ENCODE data around the gene BRICD5.

Gene BRICD5

GRCh38 chr16:2223221-2223941 lies 12.7 kb upstream of the BRICD5 start, which contains the start of gene E4F1:
Gene E4F1 (plus strand): TSS chr16:2223591. CDS start chr16:2223614, 23 bp downstream.
- Histone ChIP-seq H3K9ac (ENCODE audit: low read length) (peak within 1 kb of the TSS; percentile 96), H3K23ac (ENCODE audit: low read length) (no peak within 1 kb of the TSS), H3K27ac (ENCODE audit: low read depth, low read length) (peak within 1 kb of the TSS; percentile 71), H3K18ac (ENCODE audit: low read length) (peak within 1 kb of the TSS; percentile 34), H3K79me1 (ENCODE audit: low read length) (peaks cover 6% of the 10 kb centered on the region), H2AK5ac (ENCODE audit: low read length) (peak within 1 kb of the TSS; percentile 82), H4K91ac (ENCODE audit: low read depth, low read length) (peak within 1 kb of the TSS; percentile 72), H2BK5ac (ENCODE audit: low read depth, low read length, poor library complexity) (peak within 1 kb of the TSS; percentile 35), H3K4me1 (ENCODE audit: control insufficient read depth in 1 of 2, insufficient read depth in 2 of 2, low read length in 2 of 2) (peaks cover 0 to 6% of the 10 kb centered on the region in 2 experiments), H3K4me2 (ENCODE audit: low read length) (peak within 1 kb of the TSS; percentile 83), H4K12ac (ENCODE audit: low read depth, low read length) (peak within 1 kb of the TSS; percentile 78), H3K14ac (ENCODE audit: low read length) (peak within 1 kb of the TSS; percentile 90), H2BK120ac (ENCODE audit: insufficient read depth, low read length, poor library complexity) (peak within 1 kb of the TSS; percentile 54), H3K79me2 (ENCODE audit: control insufficient read depth, insufficient read depth, low read length, poor library complexity) (peaks cover 16% of the 10 kb centered on the region), H3K36me3 (ENCODE audit: control insufficient read depth in 1 of 2, insufficient read depth in 2 of 2, low read length in 2 of 2) (peaks cover 8 to 13% of the 10 kb centered on the region in 2 experiments), H2AFZ (ENCODE audit: insufficient read depth, low read length, poor library complexity) (peak within 1 kb of the TSS; percentile 42), H4K8ac (ENCODE audit: low read depth, low read length) (peak within 1 kb of the TSS; percentile 78), H3K4me3 (ENCODE audit: low read depth, low read length) (peak within 1 kb of the TSS; percentile 93), H3K9me3 (ENCODE audit: insufficient read depth, low read depth, low read length) (peaks cover 2% of the 10 kb centered on the region), H3K4ac (ENCODE audit: low read depth, low read length) (peak within 1 kb of the TSS; percentile 76), H2BK12ac (ENCODE audit: low read length) (no peak within 1 kb of the TSS), H3K27me3 (ENCODE audit: insufficient read depth, low read length) (no peaks in the 10 kb centered on the region)
- no CpG with 5 or more reads among the region's 82 CpGs for WGBS (ENCODE audit: extremely low coverage, insufficient coverage, insufficient read length)
- peak; percentile 99 to 100 for DNase-seq

GRCh38 chr16:2216330-2216729 lies 5.7 kb upstream of the BRICD5 start:
- no peak overlapping the region for H2BK120ac ChIP-seq (ENCODE audit: insufficient read depth, low read length, poor library complexity)
- H2BK5ac ChIP-seq (ENCODE audit: low read depth, low read length, poor library complexity): no peak overlapping the region
- no peak overlapping the region for H2AK5ac ChIP-seq (ENCODE audit: low read length)
- H4K12ac ChIP-seq (ENCODE audit: low read depth, low read length): no peak overlapping the region
- no peaks in the 10 kb centered on the region for H3K27me3 ChIP-seq (ENCODE audit: insufficient read depth, low read length)
- no peak overlapping the region for H2AFZ ChIP-seq (ENCODE audit: insufficient read depth, low read length, poor library complexity)
- no peak overlapping the region for H2BK12ac ChIP-seq (ENCODE audit: low read length)
- WGBS (ENCODE audit: extremely low coverage, insufficient coverage, insufficient read length): no CpG with 5 or more reads among the region's 4 CpGs
- peaks cover 16 to 18% of the 10 kb centered on the region in 2 experiments for H3K4me1 ChIP-seq (ENCODE audit: control insufficient read depth in 1 of 2, insufficient read depth in 2 of 2, low read length in 2 of 2)
- peaks cover 3% of the 10 kb centered on the region for H3K9me3 ChIP-seq (ENCODE audit: insufficient read depth, low read depth, low read length)
- H3K79me1 ChIP-seq (ENCODE audit: low read length): peaks cover 7% of the 10 kb centered on the region
- peaks cover 15 to 16% of the 10 kb centered on the region in 2 experiments for H3K36me3 ChIP-seq (ENCODE audit: control insufficient read depth in 1 of 2, insufficient read depth in 2 of 2, low read length in 2 of 2)
- H4K91ac ChIP-seq (ENCODE audit: low read depth, low read length): peak overlapping the region; percentile 43
- no peak overlapping the region for H3K9ac ChIP-seq (ENCODE audit: low read length)
- no peak overlapping the region for H3K18ac ChIP-seq (ENCODE audit: low read length)
- H3K23ac ChIP-seq (ENCODE audit: low read length): no peak overlapping the region
- no peak overlapping the region for H3K14ac ChIP-seq (ENCODE audit: low read length)
- no peak overlapping the region for H3K4me3 ChIP-seq (ENCODE audit: low read depth, low read length)
- no peak for DNase-seq
- H3K79me2 ChIP-seq (ENCODE audit: control insufficient read depth, insufficient read depth, low read length, poor library complexity): peaks cover 10% of the 10 kb centered on the region
- no peak overlapping the region for H3K4me2 ChIP-seq (ENCODE audit: low read length)
- peak overlapping the region; percentile 72 for H4K8ac ChIP-seq (ENCODE audit: low read depth, low read length)
- H3K4ac ChIP-seq (ENCODE audit: low read depth, low read length): no peak overlapping the region
- no peak overlapping the region for H3K27ac ChIP-seq (ENCODE audit: low read depth, low read length)

DNA sequence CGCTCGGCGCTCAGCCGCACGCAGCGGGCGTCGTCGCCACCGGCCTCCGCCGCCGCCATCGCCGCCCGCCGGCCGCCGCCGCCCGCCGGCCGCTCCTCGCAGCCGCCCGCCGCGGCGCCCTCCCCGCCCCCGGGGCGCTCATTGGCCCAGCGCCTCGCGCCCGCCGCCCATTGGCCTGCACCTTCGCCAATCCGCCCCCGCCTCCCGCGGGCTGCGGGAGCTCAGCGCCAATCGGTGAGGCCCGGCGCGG lies 4.0 kb upstream of the BRICD5 start, which contains the start of gene PGP:
PGP (minus strand) TSS at position 122 of the 250 bp plus-strand sequence; CDS start at position 59, 63 bp downstream.
- whole genome bisulfite sequencing (ENCODE audit: extremely low coverage, insufficient coverage, insufficient read length): no CpG with 5 or more reads among the region's 48 CpGs
- peaks cover 9% of the 10 kb centered on the region for H3K79me1 ChIP-seq (ENCODE audit: low read length)
- H3K79me2 ChIP-seq (ENCODE audit: control insufficient read depth, insufficient read depth, low read length, poor library complexity): peaks cover 10% of the 10 kb centered on the region
- no peak within 1 kb of the TSS for H3K23ac ChIP-seq (ENCODE audit: low read length)
- H4K91ac ChIP-seq (ENCODE audit: low read depth, low read length): peak within 1 kb of the TSS; percentile 86
- peak within 1 kb of the TSS; percentile 60 for H4K12ac ChIP-seq (ENCODE audit: low read depth, low read length)
- peak within 1 kb of the TSS; percentile 88 for H3K4ac ChIP-seq (ENCODE audit: low read depth, low read length)
- H2BK5ac ChIP-seq (ENCODE audit: low read depth, low read length, poor library complexity): peak within 1 kb of the TSS; percentile 86
- peak within 1 kb of the TSS; percentile 62 for H2AFZ ChIP-seq (ENCODE audit: insufficient read depth, low read length, poor library complexity)
- H3K4me2 ChIP-seq (ENCODE audit: low read length): peak within 1 kb of the TSS; percentile 93
- H2AK5ac ChIP-seq (ENCODE audit: low read length): peak within 1 kb of the TSS; percentile 77
- peak within 1 kb of the TSS; percentile 91 for H4K8ac ChIP-seq (ENCODE audit: low read depth, low read length)
- no peaks in the 10 kb centered on the region for H3K27me3 ChIP-seq (ENCODE audit: insufficient read depth, low read length)
- peaks cover 19 to 20% of the 10 kb centered on the region in 2 experiments for H3K36me3 ChIP-seq (ENCODE audit: control insufficient read depth in 1 of 2, insufficient read depth in 2 of 2, low read length in 2 of 2)
- no peak within 1 kb of the TSS for H2BK12ac ChIP-seq (ENCODE audit: low read length)
- peak within 1 kb of the TSS; percentile 90 for H3K27ac ChIP-seq (ENCODE audit: low read depth, low read length)
- H3K14ac ChIP-seq (ENCODE audit: low read length): peak within 1 kb of the TSS; percentile 93
- H3K4me1 ChIP-seq (ENCODE audit: control insufficient read depth in 1 of 2, insufficient read depth in 2 of 2, low read length in 2 of 2): peaks cover 26 to 30% of the 10 kb centered on the region in 2 experiments
- peak within 1 kb of the TSS; percentile 96 for H3K9ac ChIP-seq (ENCODE audit: low read length)
- peak within 1 kb of the TSS; percentile 93 for H3K18ac ChIP-seq (ENCODE audit: low read length)
- H3K9me3 ChIP-seq (ENCODE audit: insufficient read depth, low read depth, low read length): peaks cover 3% of the 10 kb centered on the region
- peak within 1 kb of the TSS; percentile 99 for H3K4me3 ChIP-seq (ENCODE audit: low read depth, low read length)
- H2BK120ac ChIP-seq (ENCODE audit: insufficient read depth, low read length, poor library complexity): peak within 1 kb of the TSS; percentile 86
- no peak for DNase-seq

DNA sequence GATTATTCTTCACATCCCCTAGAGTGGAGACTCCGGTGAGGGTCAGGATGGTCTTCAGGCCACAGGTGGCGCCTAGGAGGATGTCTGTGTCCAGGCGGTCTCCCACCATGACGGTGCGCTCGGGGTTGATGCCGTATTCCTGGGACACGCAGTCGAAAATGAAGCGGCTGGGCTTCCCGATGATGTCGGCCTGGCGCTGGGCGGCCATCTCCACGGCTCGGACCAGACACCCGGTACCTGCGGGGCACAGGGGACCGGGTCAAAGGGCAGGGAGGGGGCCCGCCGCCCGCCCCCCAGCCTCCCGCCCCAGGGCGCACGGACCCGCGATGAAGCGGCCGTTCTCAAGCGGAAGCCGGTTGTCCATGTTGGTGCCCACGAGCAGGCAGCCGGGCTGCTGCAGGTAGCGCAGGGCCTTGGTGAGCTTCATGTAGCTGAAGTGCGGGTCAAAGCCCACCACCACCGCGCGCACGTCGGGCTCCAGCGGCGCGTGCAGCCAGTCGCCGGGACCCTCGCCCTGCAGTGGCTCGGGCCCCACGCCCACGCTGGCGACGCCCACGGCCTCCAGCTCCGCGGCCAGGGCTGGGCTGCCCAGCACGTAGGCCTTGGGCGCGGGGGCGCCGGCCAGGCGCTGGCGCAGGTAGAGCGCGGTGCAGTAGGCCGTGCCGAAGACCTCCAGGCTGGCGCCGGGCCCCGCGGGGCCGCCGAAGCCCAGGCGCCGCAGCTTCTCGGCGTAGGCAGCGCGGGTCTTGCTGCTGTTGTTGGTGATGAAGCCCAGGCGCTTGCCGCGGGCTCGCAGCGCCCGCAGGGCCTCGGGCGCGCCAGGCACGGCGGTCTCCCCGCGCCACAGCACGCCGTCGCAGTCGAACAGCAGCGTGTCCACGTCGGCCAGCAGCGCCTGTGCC lies 3.4 kb upstream of the BRICD5 start:
- peak overlapping the region; percentile 73 for H4K8ac ChIP-seq (ENCODE audit: low read depth, low read length)
- peak overlapping the region; percentile 33 for H2AFZ ChIP-seq (ENCODE audit: insufficient read depth, low read length, poor library complexity)
- H4K12ac ChIP-seq (ENCODE audit: low read depth, low read length): peak overlapping the region; percentile 45
- H2AK5ac ChIP-seq (ENCODE audit: low read length): peak overlapping the region; percentile 77
- WGBS (ENCODE audit: extremely low coverage, insufficient coverage, insufficient read length): no CpG with 5 or more reads among the region's 98 CpGs
- peaks cover 9% of the 10 kb centered on the region for H3K79me1 ChIP-seq (ENCODE audit: low read length)
- H3K4ac ChIP-seq (ENCODE audit: low read depth, low read length): peak overlapping the region; percentile 88
- peak overlapping the region; percentile 93 for H3K18ac ChIP-seq (ENCODE audit: low read length)
- H3K27ac ChIP-seq (ENCODE audit: low read depth, low read length): peak overlapping the region; percentile 74
- no peak overlapping the region for H2BK12ac ChIP-seq (ENCODE audit: low read length)
- peak overlapping the region; percentile 70 for H2BK5ac ChIP-seq (ENCODE audit: low read depth, low read length, poor library complexity)
- H3K9ac ChIP-seq (ENCODE audit: low read length): peak overlapping the region; percentile 96
- H4K91ac ChIP-seq (ENCODE audit: low read depth, low read length): peak overlapping the region; percentile 86
- peak overlapping the region; percentile 93 for H3K4me2 ChIP-seq (ENCODE audit: low read length)
- no peak for DNase-seq
- peaks cover 3% of the 10 kb centered on the region for H3K9me3 ChIP-seq (ENCODE audit: insufficient read depth, low read depth, low read length)
- no peak overlapping the region for H3K23ac ChIP-seq (ENCODE audit: low read length)
- no peaks in the 10 kb centered on the region for H3K27me3 ChIP-seq (ENCODE audit: insufficient read depth, low read length)
- H3K4me3 ChIP-seq (ENCODE audit: low read depth, low read length): peak overlapping the region; percentile 99
- peaks cover 26 to 30% of the 10 kb centered on the region in 2 experiments for H3K4me1 ChIP-seq (ENCODE audit: control insufficient read depth in 1 of 2, insufficient read depth in 2 of 2, low read length in 2 of 2)
- H3K36me3 ChIP-seq (ENCODE audit: control insufficient read depth in 1 of 2, insufficient read depth in 2 of 2, low read length in 2 of 2): peaks cover 25 to 26% of the 10 kb centered on the region in 2 experiments
- H3K79me2 ChIP-seq (ENCODE audit: control insufficient read depth, insufficient read depth, low read length, poor library complexity): peaks cover 10% of the 10 kb centered on the region
- H3K14ac ChIP-seq (ENCODE audit: low read length): peak overlapping the region; percentile 93
- peak overlapping the region; percentile 86 for H2BK120ac ChIP-seq (ENCODE audit: insufficient read depth, low read length, poor library complexity)
